ENCODE data around the gene SPSB1. TPM values are rescaled to one million over a fixed set of nuclear protein-coding genes. Genes with fewer than 3 reads are reported as not detected.

Gene SPSB1
- total and polyA plus RNA-seq, 2 of the 4 experiments (the other 2 are of a cell fraction) = 16.7 to 19.8 TPM

DNA sequence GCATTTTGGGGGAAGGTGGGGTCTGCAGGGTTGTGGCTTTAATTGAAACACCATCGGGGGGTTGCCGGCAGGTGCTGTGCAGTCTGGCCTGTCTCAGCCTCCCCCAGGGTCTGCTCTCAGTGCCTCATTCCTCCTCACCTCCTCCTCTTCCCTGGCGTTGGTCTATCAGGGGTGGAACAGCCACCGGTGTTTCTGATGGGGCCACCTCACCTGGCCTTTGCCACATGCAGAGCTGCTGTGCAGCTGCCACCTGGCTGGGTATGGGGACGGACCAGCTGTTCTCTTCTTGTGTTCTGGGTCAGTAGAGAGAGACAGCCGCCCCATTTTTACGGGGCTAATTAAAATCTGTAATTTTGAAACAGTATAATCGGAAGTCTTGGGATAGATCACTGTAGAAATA lies 53.9 kb downstream of the SPSB1 start:
- ChIA-PET POLR2A (ENCODE audit: unreplicated experiment) (no interaction called here), CTCF (no interaction called here)
- in situ Hi-C loops (cut with MboI; ENCODE audit: low sequenced_read_pairs) = no loop called here
- Histone ChIP-seq H2AK5ac (ENCODE audit: low read depth, low read length) (no peak overlapping the region), H4K8ac (ENCODE audit: low read depth in 2 of 2, low read length in 2 of 2) (no peak overlapping the region), H3K79me1 (ENCODE audit: low read depth in 1 of 2, low read length in 2 of 2) (peaks cover 38 to 91% of the 10 kb centered on the region in 2 experiments), H4K91ac (ENCODE audit: insufficient read depth, low read depth, low read length) (no peak overlapping the region), H4K5ac (ENCODE audit: low read depth, low read length) (no peak overlapping the region), H3K4me2 (ENCODE audit: low read depth, low read length) (no peak overlapping the region), H3K18ac (ENCODE audit: low read depth, low read length) (no peak overlapping the region), H3K27ac (ENCODE audit: insufficient read depth, low read length) (no peak overlapping the region), H3K9me1 (ENCODE audit: insufficient read depth, low read length) (peaks cover 34% of the 10 kb centered on the region), H3K23ac (ENCODE audit: low read depth, low read length) (no peak overlapping the region), H3K27me3 (ENCODE audit: control insufficient read depth, insufficient read depth, low read length) (no peaks in the 10 kb centered on the region), H3K56ac (ENCODE audit: extremely low read depth, insufficient read depth, low read length) (no peak overlapping the region), H3K14ac (replicated peaks; ENCODE audit: low read depth, low read length) (no peak overlapping the region), H2AFZ (replicated peaks; ENCODE audit: low read length, poor library complexity) (no peak overlapping the region), H2AK9ac (replicated peaks; ENCODE audit: low read depth, low read length, poor library complexity) (no peak overlapping the region), H3K9ac (ENCODE audit: low read depth, low read length) (no peak overlapping the region), H2BK5ac (ENCODE audit: low read depth, low read length, poor library complexity, severe bottlenecking) (no peak overlapping the region), H2BK15ac (ENCODE audit: low read depth, low read length) (no peak overlapping the region), H3K9me3 (ENCODE audit: control insufficient read depth, insufficient read depth, low read length) (no peaks in the 10 kb centered on the region), H3K4me1 (ENCODE audit: control insufficient read depth, insufficient read depth, low read length) (peaks cover 13% of the 10 kb centered on the region), H4K20me1 (ENCODE audit: insufficient read depth, low read length) (peaks cover 92% of the 10 kb centered on the region), H2BK20ac (ENCODE audit: low read depth, low read length) (no peak overlapping the region), H3K36me3 (ENCODE audit: control insufficient read depth, insufficient read depth, low read length) (no peaks in the 10 kb centered on the region), H3K4ac (ENCODE audit: low read depth, low read length) (no peak overlapping the region), H2BK120ac (ENCODE audit: low read depth, low read length) (no peak overlapping the region), H3K4me3 (ENCODE audit: insufficient read depth, low read depth, low read length) (no peak overlapping the region)
- no CpG with 5 or more reads among the region's 8 CpGs for WGBS, 2 experiments (ENCODE audit: extremely low coverage in 2 of 2, insufficient read length in 1 of 2)
- BruUV-seq (replicated peaks) = no TSS peak
- intact Hi-C loops (cut with micrococcal nuclease) = no loop called here
- DNase-seq (no peak), ATAC-seq (ENCODE audit: low read depth) (no peak)
- TF ChIP-seq MAFK (IDR thresholded peaks at IDR 0.05; ENCODE audit: low read depth, low read length) = no peak
- TF ChIP-seq MAZ (IDR thresholded peaks at IDR 0.05; ENCODE audit: borderline replicate concordance, low read depth, low read length) = no peak
- TF ChIP-seq RFX5 (IDR thresholded peaks at IDR 0.05; ENCODE audit: low read depth, low read length) = no peak
- TF ChIP-seq BHLHE40 (IDR thresholded peaks at IDR 0.05; ENCODE audit: low read depth, low read length) = no peak
- no peak for TF ChIP-seq POLR2A (IDR thresholded peaks at IDR 0.05; ENCODE audit: low read depth, low read length)
- TF ChIP-seq, protein P1, sequence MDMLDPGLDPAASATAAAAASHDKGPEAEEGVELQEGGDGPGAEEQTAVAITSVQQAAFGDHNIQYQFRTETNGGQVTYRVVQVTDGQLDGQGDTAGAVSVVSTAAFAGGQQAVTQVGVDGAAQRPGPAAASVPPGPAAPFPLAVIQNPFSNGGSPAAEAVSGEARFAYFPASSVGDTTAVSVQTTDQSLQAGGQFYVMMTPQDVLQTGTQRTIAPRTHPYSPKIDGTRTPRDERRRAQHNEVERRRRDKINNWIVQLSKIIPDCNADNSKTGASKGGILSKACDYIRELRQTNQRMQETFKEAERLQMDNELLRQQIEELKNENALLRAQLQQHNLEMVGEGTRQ (IDR thresholded peaks at IDR 0.05; ENCODE audit: low read depth, low read length) = no peak
- no peak for TF ChIP-seq RAD21 (IDR thresholded peaks at IDR 0.05; ENCODE audit: low read length)
- TF ChIP-seq FOS (IDR thresholded peaks at IDR 0.05; ENCODE audit: low read depth, low read length) = no peak
- TF ChIP-seq RCOR1 (IDR thresholded peaks at IDR 0.05; ENCODE audit: insufficient replicate concordance, low read length) = no peak
- dilution Hi-C loops (cut with HindIII; ENCODE audit: low sequenced_read_pairs, unreplicated experiment) = no loop called here

All from IMR-90 (cell line).